GM13977 (cell line): ENCODE data around the gene MTERF1.

Source experiments
- DNase-seq: peaks from one replicate; pipeline ENCODE4 v3.0.0; 2012; ENCODE audit warnings: low spot score
- CTCF ChIP-seq: IDR thresholded peaks from 2 replicates; pipeline ENCODE4 v1.5.1; 2012; ENCODE audit warnings: mild to moderate bottlenecking, control low read depth; ENCODE audit not compliant: insufficient read depth; ENCODE audit errors: extremely low read depth, missing control alignments
- in situ Hi-C: fragments of 300-500 bp; cut with MboI; formaldehyde crosslinking; loops from one replicate; pipeline ENCODE4 v1.12.0; 2022; ENCODE audit warnings: low sequenced_read_pairs, low pct_unique_long_range_greater_than_20kb, mixed read lengths, inconsistent platforms; ENCODE audit not compliant: unreplicated experiment

The MTERF1 gene

GRCh38 chr7:91835826-91836368, 44.6 kb downstream of the MTERF1 start:
- no peak for DNase-seq
- TF ChIP-seq CTCF = no peak
- in situ Hi-C loops = loop anchor here (25.0 kb wide), 1 partner anchor 601 kb away; the partner anchor contains the start of gene GATAD1

GRCh38 chr7:91835091-91835825, 45.2 kb downstream of the MTERF1 start:
- no peak for TF ChIP-seq CTCF
- in situ Hi-C loops = loop anchor here (25.0 kb wide), 1 partner anchor 602 kb away; the partner anchor contains the start of gene GATAD1
- no peak for DNase-seq

- in situ Hi-C loops = loop anchor here (25.0 kb wide), 1 partner anchor 605 kb away; the partner anchor contains the start of gene GATAD1
- TF ChIP-seq CTCF = no peak
- DNase-seq = no peak
These were observed 47.9 kb downstream of the MTERF1 start for GRCh38 chr7:91832493-91833045.

GRCh38 chr7:91827169-91827568, 53.3 kb downstream of the MTERF1 start:
- no peak for TF ChIP-seq CTCF
- no peak for DNase-seq
- in situ Hi-C loops = loop anchor here (25.0 kb wide), 1 partner anchor 610 kb away; the partner anchor contains the start of gene GATAD1

GRCh38 chr7:91826377-91826776, 54.1 kb downstream of the MTERF1 start:
- TF ChIP-seq CTCF = no peak
- in situ Hi-C loops = loop anchor here (25.0 kb wide), 1 partner anchor 611 kb away; the partner anchor contains the start of gene GATAD1
- no peak for DNase-seq

- no peak for DNase-seq
- in situ Hi-C loops = no loop called here
- no peak for TF ChIP-seq CTCF
These were observed 56.3 kb downstream of the MTERF1 start for GRCh38 chr7:91824201-91824600.
